H9 (cell line): Measurements from ENCODE around the gene DCDC2. TPM values are rescaled to one million over a fixed set of nuclear protein-coding genes. Genes with fewer than 3 reads are reported as not detected.
A peak's percentile ranks its signal among the peaks of the same experiment; 100 is the strongest.

Experiments
- DNase-seq: peaks from one replicate; pipeline ENCODE4 v3.0.0-alpha.2; 2017
- H2AFZ ChIP-seq: one replicate; pipeline ENCODE4 v1.6.1; 2013; ENCODE audit warnings: mild to moderate bottlenecking, low read length, control low read depth, moderate library complexity
- H2AK5ac ChIP-seq: 2 replicates; pipeline ENCODE4 v1.6.1; 2013; ENCODE audit warnings: low read length, control low read depth, mixed read lengths; ENCODE audit not compliant: insufficient read length
- H2BK120ac ChIP-seq: one replicate; pipeline ENCODE4 v1.6.1; 2013; ENCODE audit warnings: low read depth, mild to moderate bottlenecking, low read length, control low read depth, inconsistent platforms; ENCODE audit not compliant: poor library complexity, severe bottlenecking
- H2BK12ac ChIP-seq: 2 replicates; pipeline ENCODE4 v1.6.1; 2013; ENCODE audit warnings: low read length, control low read depth, mixed read lengths, low read depth; ENCODE audit not compliant: insufficient read length
- H2BK15ac ChIP-seq: 2 replicates; pipeline ENCODE4 v1.6.1; 2013; ENCODE audit warnings: low read depth, low read length, control low read depth
- H2BK20ac ChIP-seq: one replicate; pipeline ENCODE4 v1.6.1; 2013; ENCODE audit warnings: low read depth, mild to moderate bottlenecking, low read length, control low read depth, inconsistent platforms; ENCODE audit not compliant: poor library complexity, severe bottlenecking
- H2BK5ac ChIP-seq: 2 replicates; pipeline ENCODE4 v1.6.1; 2013; ENCODE audit warnings: low read length, control low read depth, mixed read lengths; ENCODE audit not compliant: insufficient read length
- H3K14ac ChIP-seq: 2 replicates; pipeline ENCODE4 v1.6.1; 2013; ENCODE audit warnings: low read length, control low read depth; ENCODE audit not compliant: insufficient read depth
- H3K18ac ChIP-seq: 2 replicates; pipeline ENCODE4 v1.6.1; 2013; ENCODE audit warnings: low read depth, mild to moderate bottlenecking, mixed read lengths, low read length, control low read depth; ENCODE audit not compliant: insufficient read length
- H3K23ac ChIP-seq: 2 replicates; pipeline ENCODE4 v1.6.1; 2013; ENCODE audit warnings: low read length, control low read depth, mixed read lengths, low read depth; ENCODE audit not compliant: insufficient read length
- H3K23me2 ChIP-seq: 2 replicates; pipeline ENCODE4 v1.6.1; 2013; ENCODE audit warnings: low read depth, mild to moderate bottlenecking, mixed read lengths, low read length, control low read depth; ENCODE audit not compliant: insufficient read length, poor library complexity, severe bottlenecking
- H3K27ac ChIP-seq: 2 replicates; pipeline ENCODE4 v1.5.1; 2013; ENCODE audit warnings: low read length, control low read depth, mixed read lengths, low read depth; ENCODE audit not compliant: insufficient read length
- H3K27me3 ChIP-seq: 2 replicates; pipeline ENCODE4 v1.6.1; 2013; ENCODE audit warnings: low read length, control low read depth, inconsistent platforms; ENCODE audit not compliant: insufficient read depth
- H3K4ac ChIP-seq: 2 replicates; pipeline ENCODE4 v1.6.1; 2013; ENCODE audit warnings: low read depth, mild to moderate bottlenecking, control low read depth, inconsistent platforms, low read length, moderate library complexity
- H3K4me1 ChIP-seq: 2 replicates; pipeline ENCODE4 v1.6.1; 2013; ENCODE audit warnings: low read length, control low read depth, inconsistent platforms; ENCODE audit not compliant: insufficient read depth
- H3K4me2 ChIP-seq: 2 replicates; pipeline ENCODE4 v1.6.1; 2013; ENCODE audit warnings: low read length, control low read depth, mixed read lengths; ENCODE audit not compliant: insufficient read length, insufficient read depth
- H3K56ac ChIP-seq: 2 replicates; pipeline ENCODE4 v1.6.1; 2013; ENCODE audit warnings: low read depth, mild to moderate bottlenecking, mixed read lengths, low read length, control low read depth; ENCODE audit not compliant: insufficient read length
- H3K79me1 ChIP-seq: 2 replicates; pipeline ENCODE4 v1.6.1; 2013; ENCODE audit warnings: low read depth, mild to moderate bottlenecking, moderate library complexity, low read length, control low read depth, inconsistent platforms; ENCODE audit not compliant: insufficient read depth, poor library complexity, severe bottlenecking
- H3K79me2 ChIP-seq: 2 replicates; pipeline ENCODE4 v1.6.1; 2013; ENCODE audit warnings: low read length, control low read depth, inconsistent platforms; ENCODE audit not compliant: insufficient read depth
- H3K9ac ChIP-seq: 2 replicates; pipeline ENCODE4 v1.6.1; 2013; ENCODE audit warnings: low read length, control low read depth, mixed read lengths; ENCODE audit not compliant: insufficient read length; ENCODE audit errors: extremely low read depth
- H3K9me3 ChIP-seq: one replicate; pipeline ENCODE4 v1.6.1; 2013; ENCODE audit warnings: low read depth, low read length, inconsistent platforms; ENCODE audit not compliant: control insufficient read depth
- H3T11ph ChIP-seq: one replicate; pipeline ENCODE4 v1.6.1; 2013; ENCODE audit warnings: mild to moderate bottlenecking, low read length, control low read depth, inconsistent platforms
- H4K20me1 ChIP-seq: one replicate; pipeline ENCODE4 v1.6.1; 2013; ENCODE audit not compliant: control insufficient read depth, insufficient read length, insufficient read depth
- H4K5ac ChIP-seq: 2 replicates; pipeline ENCODE4 v1.6.1; 2013; ENCODE audit warnings: low read depth, mild to moderate bottlenecking, mixed read lengths, low read length, control low read depth; ENCODE audit not compliant: insufficient read length
- H4K8ac ChIP-seq: replicated peaks from 2 replicates; pipeline ENCODE4 v1.6.1; 2013; ENCODE audit warnings: low read length, control low read depth, mixed read lengths, low read depth; ENCODE audit not compliant: insufficient read length
- H4K91ac ChIP-seq: 2 replicates; pipeline ENCODE4 v1.6.1; 2013; ENCODE audit warnings: low read depth, mild to moderate bottlenecking, moderate library complexity, mixed read lengths, low read length, control low read depth; ENCODE audit not compliant: insufficient read length
- H3K27ac Mint-ChIP-seq, 3 experiments: 2 replicates in 2 of 3; 3 replicates in 1 of 3; pipeline ENCODE4 v1.8.0; 2020 to 2021; ENCODE audit warnings: mixed read lengths in 3 of 3, mild to moderate bottlenecking in 1 of 3, moderate library complexity in 1 of 3
- H3K27me3 Mint-ChIP-seq: 2 replicates; pipeline ENCODE4 v1.8.0; 2021; ENCODE audit warnings: low read depth, mild to moderate bottlenecking, moderate library complexity, mixed read lengths
- H3K36me3 Mint-ChIP-seq, 3 experiments: 2 replicates in 2 of 3; 3 replicates in 1 of 3; pipeline ENCODE4 v1.8.0; 2020 to 2021; ENCODE audit warnings: low read depth in 3 of 3, mixed read lengths in 3 of 3; ENCODE audit not compliant: insufficient read depth in 1 of 3
- H3K4me1 Mint-ChIP-seq, 2 experiments: 2 replicates each; pipeline ENCODE4 v1.8.0; 2020; ENCODE audit warnings: mixed read lengths in 2 of 2
- H3K4me3 Mint-ChIP-seq, 2 experiments: 2 replicates in 1 of 2; 3 replicates in 1 of 2; pipeline ENCODE4 v1.8.0; 2020 to 2021; ENCODE audit warnings: mild to moderate bottlenecking in 2 of 2, mixed read lengths in 2 of 2, moderate library complexity in 1 of 2
- H3K9me3 Mint-ChIP-seq, 2 experiments: 2 replicates in 1 of 2; 3 replicates in 1 of 2; pipeline ENCODE4 v1.8.0; 2020; ENCODE audit warnings: mild to moderate bottlenecking in 2 of 2, mixed read lengths in 2 of 2, moderate library complexity in 1 of 2
- CTCF ChIP-seq: fragments of 200-600 bp; sonication (generic); conservative IDR thresholded peaks from 3 replicates; pipeline ENCODE4 v1.8.0; 2021; ENCODE audit warnings: antibody characterized with exemption, mild to moderate bottlenecking
- WGBS: extraction: QIAGEN DNeasy Blood & Tissue Kit; methylation state at CpG from one replicate; pipeline ENCODE4 v1.1.7; 2013; ENCODE audit warnings: missing lambda C conversion rate, low lambda C conversion rate, mixed read lengths; ENCODE audit not compliant: insufficient read length; ENCODE audit errors: extremely low coverage; 5-methylcytosine and 5-hydroxymethylcytosine counted together
- total RNA-seq: library from RNA; stranded (reverse); gene quantifications from 2 replicates; pipeline ENCODE4 v1.2.1, GENCODE V29; 2021

The DCDC2 gene
- total RNA-seq, 1 experiment from 2014 or later = 0.59 TPM

- Mint-ChIP-seq H3K27me3 (peaks cover 12% of the 10 kb centered on the region), H3K27ac (no peak within 1 kb of the TSS; a peak in 1 of 7 replicates), H3K9me3 (no peaks in the 10 kb centered on the region), H3K4me3 (peak within 1 kb of the TSS; percentile 64 to 83), H3K4me1 (peaks cover 13 to 14% of the 10 kb centered on the region in 2 experiments), H3K36me3 (no peaks in the 10 kb centered on the region)
- Histone ChIP-seq H3K79me2 (no peaks in the 10 kb centered on the region), H3K18ac (no peak within 1 kb of the TSS), H2AFZ (no peak within 1 kb of the TSS), H4K20me1 (no peaks in the 10 kb centered on the region), H3K27ac (no peak within 1 kb of the TSS), H2BK15ac (no peak within 1 kb of the TSS), H4K91ac (no peak within 1 kb of the TSS), H2BK20ac (no peak within 1 kb of the TSS), H4K5ac (no peak within 1 kb of the TSS), H2AK5ac (no peak within 1 kb of the TSS), H3K9ac (no peak within 1 kb of the TSS), H3K79me1 (no peaks in the 10 kb centered on the region), H2BK12ac (no peak within 1 kb of the TSS), H3K56ac (no peak within 1 kb of the TSS), H3K4ac (no peak within 1 kb of the TSS), H2BK120ac (no peak within 1 kb of the TSS), H2BK5ac (no peak within 1 kb of the TSS), H3K9me3 (no peaks in the 10 kb centered on the region), H3K27me3 (no peaks in the 10 kb centered on the region), H3K4me2 (peak within 1 kb of the TSS; percentile 60), H3K4me1 (no peaks in the 10 kb centered on the region), H4K8ac (no peak within 1 kb of the TSS), H3K14ac (no peak within 1 kb of the TSS; the same call in 1 of the 2 replicates), H3T11ph (no peak within 1 kb of the TSS), H3K23me2 (peaks cover 3% of the 10 kb centered on the region), H3K23ac (no peak within 1 kb of the TSS)
- no CpG with 5 or more reads among the region's 37 CpGs for WGBS
- no peak for TF ChIP-seq CTCF
- peak; percentile 89 for DNase-seq
These were observed 231.9 kb downstream of the DCDC2 start, which contains the start of gene NRSN1 for GRCh38 chr6:24125980-24126379. Gene NRSN1 (plus strand): TSS chr6:24126215. CDS start chr6:24134328, 8,113 bp downstream.
